ENCODE measurements around the gene SLC22A4. TPM values are rescaled to one million over a fixed set of nuclear protein-coding genes. Genes with fewer than 3 reads are reported as not detected.

Gene SLC22A4
- total RNA-seq, 2 experiments from 2014 or later = 0.14 TPM; not detected in 1

DNA sequence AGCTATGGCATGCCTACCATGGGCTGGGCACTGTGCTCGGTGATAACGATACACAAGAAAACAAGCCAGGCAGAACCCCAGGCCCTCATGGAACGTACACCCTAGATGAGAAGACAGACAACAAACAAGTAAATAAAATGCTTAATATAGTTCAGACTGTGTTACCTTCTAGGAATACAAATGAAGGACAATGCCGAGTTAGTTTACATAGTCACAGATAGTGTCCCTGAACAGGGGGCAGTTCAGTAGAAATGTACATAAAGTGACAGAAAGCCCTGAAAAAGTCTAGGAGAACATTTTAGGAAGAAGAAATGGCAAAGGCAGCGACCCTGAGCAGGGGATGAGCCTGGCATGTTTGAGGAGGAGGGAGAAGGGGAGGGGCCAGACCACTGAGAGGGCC, 97.1 kb downstream of the SLC22A4 start:
- no peaks in the 10 kb centered on the region for H3K9me3 Mint-ChIP-seq
- H3K4me3 Mint-ChIP-seq = no peak overlapping the region
- H3K27me3 Mint-ChIP-seq = no peaks in the 10 kb centered on the region
- H3K27ac Mint-ChIP-seq = no peak overlapping the region
- POLR2A ChIA-PET = interaction anchor here (1.2 to 9.1 kb wide), 4 partner anchors 19 to 105 kb away, joined by 4 to 45 read pairs (median 14); partner anchors contain the start of gene IRF1
- no peak for DNase-seq
- no peak for ATAC-seq (ENCODE audit: low read depth)
- peaks cover 19% of the 10 kb centered on the region for H3K36me3 Mint-ChIP-seq
- peaks cover 64% of the 10 kb centered on the region for H3K4me1 Mint-ChIP-seq

- ATAC-seq (ENCODE audit: low read depth) (no peak), DNase-seq (no peak)
- Mint-ChIP-seq H3K36me3 (peaks cover 19% of the 10 kb centered on the region), H3K4me3 (no peak overlapping the region), H3K4me1 (peaks cover 64% of the 10 kb centered on the region), H3K27ac (no peak overlapping the region), H3K27me3 (no peaks in the 10 kb centered on the region), H3K9me3 (no peaks in the 10 kb centered on the region)
- POLR2A ChIA-PET = interaction anchor here (0.7 to 9.1 kb wide), 6 partner anchors 18 to 104 kb away, joined by 3 to 45 read pairs (median 4); partner anchors contain the start of gene IRF1
Measured at GRCh38 chr5:132391870-132392269, 97.7 kb downstream of the SLC22A4 start.

- H3K4me3 Mint-ChIP-seq = no peak overlapping the region
- ATAC-seq (ENCODE audit: low read depth) (no peak), DNase-seq (no peak)
- no peaks in the 10 kb centered on the region for H3K9me3 Mint-ChIP-seq
- POLR2A ChIA-PET = interaction anchor here (1.0 to 9.1 kb wide), 4 partner anchors 18 to 103 kb away, joined by 3 to 45 read pairs (median 4); no protein-coding TSS in a partner anchor
- no peaks in the 10 kb centered on the region for H3K27me3 Mint-ChIP-seq
- H3K36me3 Mint-ChIP-seq = peaks cover 19% of the 10 kb centered on the region
- H3K27ac Mint-ChIP-seq = no peak overlapping the region
- H3K4me1 Mint-ChIP-seq = peaks cover 66% of the 10 kb centered on the region
Measured at GRCh38 chr5:132392411-132392810, 98.2 kb downstream of the SLC22A4 start.

DNA sequence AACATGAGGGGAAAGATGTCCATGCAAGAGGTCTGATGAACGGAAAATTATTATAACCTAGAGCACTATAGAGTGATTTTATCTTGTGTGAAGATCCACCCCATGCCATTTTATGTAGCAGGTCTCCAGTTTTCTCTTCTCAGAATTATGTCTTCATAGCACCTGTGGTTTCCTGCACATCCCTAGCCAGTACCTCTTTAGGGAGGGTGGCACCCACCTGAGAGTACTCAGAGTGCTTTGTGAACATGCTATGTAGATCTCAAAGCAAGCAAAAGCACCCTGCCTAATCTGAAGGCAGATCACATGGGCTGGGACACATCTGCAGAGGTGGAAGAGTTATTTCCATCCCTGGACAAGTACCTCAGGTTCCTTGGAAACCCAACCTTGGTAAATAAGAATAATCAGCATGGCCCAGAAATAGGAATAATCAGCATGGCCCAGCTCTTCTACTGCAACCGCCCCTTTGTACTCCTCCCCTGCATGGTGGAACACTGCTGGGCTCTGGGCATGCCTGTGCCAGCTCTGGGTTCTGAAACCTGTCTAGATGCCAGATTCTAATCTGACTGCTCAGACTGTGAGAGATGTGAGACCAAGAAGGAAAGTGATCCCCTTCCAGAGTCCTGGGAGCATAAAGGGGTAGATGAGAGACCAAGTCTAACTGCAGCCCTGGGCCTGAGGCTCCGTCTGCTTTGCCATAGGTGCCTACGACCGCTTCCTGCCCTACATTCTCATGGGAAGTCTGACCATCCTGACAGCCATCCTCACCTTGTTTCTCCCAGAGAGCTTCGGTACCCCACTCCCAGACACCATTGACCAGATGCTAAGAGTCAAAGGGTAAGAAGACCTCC, 99.0 kb downstream of the SLC22A4 start:
- POLR2A ChIA-PET = interaction anchor here (0.9 to 9.1 kb wide), 5 partner anchors 17 to 103 kb away, joined by 3 to 45 read pairs (median 3); no protein-coding TSS in a partner anchor
- H3K27me3 Mint-ChIP-seq = no peaks in the 10 kb centered on the region
- no peak for ATAC-seq (ENCODE audit: low read depth)
- no peak for DNase-seq
- H3K4me1 Mint-ChIP-seq = peaks cover 66% of the 10 kb centered on the region
- H3K9me3 Mint-ChIP-seq = no peaks in the 10 kb centered on the region
- H3K36me3 Mint-ChIP-seq = peaks cover 19% of the 10 kb centered on the region
- H3K27ac Mint-ChIP-seq = no peak overlapping the region
- no peak overlapping the region for H3K4me3 Mint-ChIP-seq

Small RNAs within 50 kb of the gene (microRNA-seq; reads per million reads assigned to microRNA genes)
- gene MIR3936 = not detected

Other genes starting within 250 kb of the SLC22A4 start
- gene IL3, start 233.7 kb upstream of the SLC22A4 start, total RNA-seq = not detected
- 1 to 10 TPM; 1.1 to 1.4 TPM for gene CSF2, start 220.6 kb upstream of the SLC22A4 start, total RNA-seq
- 10 to 100 TPM; 10.1 to 10.7 TPM for gene P4HA2, start 66.5 kb upstream of the SLC22A4 start, total RNA-seq
- gene PDLIM4, start 36.7 kb upstream of the SLC22A4 start, total RNA-seq = under 1 TPM in 1 of 2 experiments, not detected in 1; 0.64 TPM
- 1 to 10 TPM; 5.1 to 6.0 TPM for gene SLC22A5, start 75.3 kb downstream of the SLC22A4 start, total RNA-seq
- gene IRF1, start 196.4 kb downstream of the SLC22A4 start, total RNA-seq = 100 to 1,000 TPM; 228 to 238 TPM
- gene IL5, start 249.1 kb downstream of the SLC22A4 start, total RNA-seq = not detected